GM18507 (cell line): ENCODE measurements around the gene AGAP1.

ENCODE experiments used
- DNase-seq: peaks from one replicate; pipeline ENCODE4 v3.0.0; 2011; ENCODE audit warnings: low read depth; ENCODE audit not compliant: insufficient read length; ENCODE audit errors: extremely low spot score
- FAIRE-seq: peaks from 2 replicates; lab custom pipeline; 2011; peaks lifted over from hg19 to GRCh38; lab: Jason Lieb, UNC

Gene AGAP1

DNA sequence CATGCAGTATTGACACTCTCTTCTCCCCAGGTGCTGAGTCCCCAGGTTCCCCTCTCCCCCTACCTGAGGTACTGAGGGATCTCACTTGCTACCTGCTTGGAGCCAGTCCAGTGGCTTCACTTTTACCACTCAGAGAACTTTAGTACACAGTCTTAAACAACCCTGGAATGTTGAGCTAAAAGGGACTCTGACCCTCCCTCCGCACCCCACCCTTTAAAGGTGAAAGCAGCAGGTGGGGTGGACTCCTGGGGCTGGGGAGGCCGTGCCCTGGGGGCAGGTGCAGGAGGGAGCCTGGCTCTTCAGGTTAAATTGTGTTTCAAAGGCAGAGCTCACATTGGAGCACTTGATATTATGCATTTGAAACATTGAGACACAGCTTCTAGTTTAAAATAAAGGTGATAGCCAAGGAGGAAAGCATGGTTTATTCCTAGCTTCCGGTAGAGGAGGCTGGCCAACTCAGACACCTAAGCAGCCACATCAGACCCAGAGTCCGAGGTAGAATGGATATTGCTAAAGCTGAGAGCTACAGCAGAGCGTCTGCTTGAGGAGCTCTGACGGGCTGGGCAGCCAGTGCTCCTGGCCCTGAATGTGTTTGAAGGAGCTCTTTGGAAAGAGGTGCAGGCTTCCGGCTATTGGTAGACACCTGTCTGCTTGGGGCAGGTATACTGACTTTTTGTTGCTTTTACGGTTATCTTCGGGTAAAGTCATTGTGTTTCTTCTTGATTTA lies 196.4 kb downstream of the AGAP1 start:
- FAIRE-seq = no peak
- DNase-seq = no peak

DNA sequence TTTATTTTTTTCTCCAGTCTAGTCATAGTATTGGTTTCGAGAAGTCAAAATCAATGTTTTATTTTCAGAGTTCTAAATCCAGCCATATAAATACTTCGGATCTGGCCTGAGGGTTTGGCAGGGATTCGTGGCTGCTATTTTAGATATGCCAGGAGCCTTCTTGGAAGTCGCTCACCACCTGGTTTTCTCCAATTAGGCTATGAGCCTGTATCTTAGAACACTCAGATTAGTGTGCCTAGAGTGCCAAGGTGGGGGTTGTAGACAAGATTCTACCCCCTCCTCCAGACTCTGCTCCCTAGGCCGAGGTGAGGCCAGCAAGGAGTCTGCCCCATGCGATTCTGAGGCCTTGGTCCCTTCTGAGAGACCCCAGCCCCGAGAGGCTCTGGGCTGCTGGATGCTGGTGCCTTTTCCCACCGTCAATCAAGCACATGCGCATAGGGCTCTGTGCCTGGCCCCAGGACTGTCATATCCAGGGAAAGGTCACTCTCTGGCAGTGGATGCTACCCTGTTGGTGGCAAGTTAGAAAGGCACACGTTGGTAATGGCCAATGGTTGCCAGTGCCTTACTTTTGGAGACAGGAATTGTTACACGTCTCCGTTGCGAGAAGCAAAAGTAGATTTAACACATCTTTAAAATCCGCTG lies 197.1 kb downstream of the AGAP1 start:
- FAIRE-seq (no peak), DNase-seq (no peak)

DNA sequence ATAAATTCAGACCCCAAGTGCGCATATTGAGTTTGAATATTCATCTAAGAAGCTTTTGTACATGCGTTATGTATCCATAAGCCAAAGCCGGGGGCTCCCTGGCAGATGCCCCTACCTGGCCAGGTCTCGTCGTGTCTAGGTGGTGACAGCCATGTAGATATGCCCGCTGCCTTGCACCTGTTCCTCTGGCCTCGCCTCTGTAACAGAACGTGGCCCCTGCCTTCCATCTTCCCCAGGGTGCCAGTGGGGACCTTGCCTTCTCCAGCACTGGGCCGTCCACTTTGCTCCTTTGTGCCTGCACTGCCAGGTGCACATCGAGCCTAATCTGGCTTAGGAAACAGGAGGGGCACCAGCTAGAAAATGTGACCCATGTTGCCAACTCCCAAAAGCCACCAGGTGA lies 198.2 kb downstream of the AGAP1 start:
- no peak for DNase-seq
- no peak for FAIRE-seq

DNA sequence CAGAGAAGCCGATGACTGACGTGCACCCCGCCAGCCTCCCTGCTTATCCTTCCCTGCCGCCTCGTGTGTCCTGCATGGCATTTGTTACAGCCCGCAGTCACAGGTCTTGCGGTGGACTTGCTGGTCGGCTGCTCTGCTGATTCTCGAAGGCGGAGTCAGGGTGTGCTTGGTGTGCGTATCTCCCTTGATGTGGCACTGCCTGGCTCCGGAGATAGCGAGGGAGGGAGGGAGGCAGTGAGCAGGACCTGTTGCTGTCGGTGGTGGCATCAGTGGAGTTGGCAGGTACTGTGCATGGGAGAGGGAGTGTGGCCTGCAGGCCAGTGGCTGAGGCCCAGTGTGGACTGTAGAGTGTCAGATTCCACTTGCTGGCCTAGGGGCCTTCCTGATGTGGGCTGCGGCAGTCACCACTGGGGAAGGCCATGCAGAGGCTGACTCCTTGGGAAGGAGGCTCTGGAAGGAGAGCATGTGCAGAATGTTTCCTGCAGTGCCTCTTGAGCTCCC lies 198.9 kb downstream of the AGAP1 start:
- DNase-seq (no peak), FAIRE-seq (no peak)

DNA sequence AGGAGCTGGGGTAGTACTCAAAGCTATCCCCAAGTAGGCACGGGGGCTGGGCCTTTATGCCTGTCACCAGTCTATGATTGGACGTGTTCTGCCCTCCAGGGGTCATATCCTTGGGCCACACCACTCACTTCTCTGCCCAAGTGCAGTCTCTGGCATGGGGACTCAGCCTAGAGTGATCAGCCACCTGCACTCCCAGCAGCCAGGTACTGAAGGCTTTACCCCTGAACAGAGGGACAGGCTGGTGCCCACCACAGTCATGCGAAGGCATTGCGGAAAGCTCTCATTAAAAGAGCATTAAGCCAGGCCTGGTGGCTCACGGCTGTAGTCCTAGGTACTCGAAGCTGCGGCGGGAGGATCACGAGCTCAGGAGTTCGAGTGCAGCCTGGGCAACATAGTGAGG lies 199.4 kb downstream of the AGAP1 start:
- DNase-seq (no peak), FAIRE-seq (no peak)

GRCh38 chr2:235694721-235695601 lies 201.1 kb downstream of the AGAP1 start:
- FAIRE-seq (no peak), DNase-seq (no peak)

DNA sequence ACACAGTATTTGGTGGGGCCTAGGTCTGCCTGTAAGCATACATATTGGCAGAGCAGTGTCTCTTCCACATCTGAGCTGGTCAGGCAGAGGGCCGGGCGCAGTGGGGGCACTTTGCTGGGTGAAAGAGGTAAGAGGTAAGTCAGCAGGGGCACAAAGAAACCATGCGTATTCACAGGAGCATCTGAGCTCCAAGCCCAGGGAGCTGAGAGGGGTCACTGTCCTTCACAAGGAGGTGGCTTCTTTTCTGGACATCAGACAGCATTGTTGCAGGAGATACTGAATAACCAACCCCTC lies 201.7 kb downstream of the AGAP1 start:
- no peak for FAIRE-seq
- no peak for DNase-seq

- DNase-seq (no peak), FAIRE-seq (no peak)
Measured at GRCh38 chr2:235697041-235697440, 203.2 kb downstream of the AGAP1 start.

DNA sequence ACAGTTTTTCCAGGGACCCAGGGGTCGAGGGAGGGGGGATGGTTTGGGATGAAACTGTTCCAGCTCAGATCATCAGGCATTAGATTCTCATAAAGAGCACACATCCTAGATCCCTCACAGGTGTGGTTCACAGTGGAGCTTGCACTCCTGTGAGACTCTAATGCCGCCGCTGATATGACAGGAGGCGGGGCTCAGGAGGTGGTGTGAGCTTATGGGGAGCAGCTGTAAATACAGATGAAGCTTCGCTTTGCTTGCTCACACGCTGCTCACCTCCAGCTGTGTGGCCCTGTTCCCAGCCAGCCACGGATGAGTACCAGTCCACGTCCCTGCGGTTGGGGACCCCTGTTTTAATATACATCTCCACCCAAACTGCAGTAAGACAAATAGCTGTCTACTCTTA lies 204.2 kb downstream of the AGAP1 start:
- no peak for DNase-seq
- no peak for FAIRE-seq

DNA sequence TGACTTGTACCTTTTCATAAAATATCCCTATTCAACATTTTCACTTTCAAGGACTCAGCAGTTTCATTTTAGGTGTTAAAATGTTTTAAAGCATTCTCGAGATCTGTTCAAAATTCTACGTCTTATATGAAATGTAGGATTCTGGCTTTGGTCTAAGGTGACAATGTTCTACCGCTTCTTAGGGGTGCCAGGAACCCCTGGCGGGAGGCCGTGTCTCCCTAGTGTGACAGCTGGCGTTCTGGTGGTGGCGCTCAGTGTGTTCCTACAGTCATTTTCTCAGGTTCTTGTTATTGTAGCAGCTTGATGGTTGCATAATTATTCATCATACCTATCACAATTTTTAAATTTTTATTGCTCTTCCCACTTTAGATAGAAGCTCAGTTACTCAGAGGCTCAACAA lies 204.6 kb downstream of the AGAP1 start:
- DNase-seq = no peak
- no peak for FAIRE-seq

DNA sequence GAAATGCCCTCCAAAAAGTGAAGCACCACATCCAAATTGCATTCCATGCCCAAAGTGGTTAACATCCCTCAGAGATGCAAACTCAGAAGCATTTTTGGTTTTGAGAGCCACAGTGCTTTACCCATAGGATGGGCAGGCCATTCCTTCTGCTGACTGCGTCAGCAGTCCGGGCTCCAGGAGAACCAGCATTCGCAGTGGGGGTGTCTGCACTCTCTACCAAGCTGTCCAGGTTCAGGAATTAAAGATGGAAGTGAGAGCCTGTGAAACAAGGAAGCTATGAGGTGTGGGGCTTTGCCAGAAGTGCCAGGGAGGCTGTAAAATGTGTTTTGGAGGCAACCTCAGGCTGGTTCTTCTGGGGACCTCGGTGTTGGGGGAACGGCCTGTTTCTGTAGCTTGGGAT lies 205.7 kb downstream of the AGAP1 start:
- FAIRE-seq (no peak), DNase-seq (no peak)

DNA sequence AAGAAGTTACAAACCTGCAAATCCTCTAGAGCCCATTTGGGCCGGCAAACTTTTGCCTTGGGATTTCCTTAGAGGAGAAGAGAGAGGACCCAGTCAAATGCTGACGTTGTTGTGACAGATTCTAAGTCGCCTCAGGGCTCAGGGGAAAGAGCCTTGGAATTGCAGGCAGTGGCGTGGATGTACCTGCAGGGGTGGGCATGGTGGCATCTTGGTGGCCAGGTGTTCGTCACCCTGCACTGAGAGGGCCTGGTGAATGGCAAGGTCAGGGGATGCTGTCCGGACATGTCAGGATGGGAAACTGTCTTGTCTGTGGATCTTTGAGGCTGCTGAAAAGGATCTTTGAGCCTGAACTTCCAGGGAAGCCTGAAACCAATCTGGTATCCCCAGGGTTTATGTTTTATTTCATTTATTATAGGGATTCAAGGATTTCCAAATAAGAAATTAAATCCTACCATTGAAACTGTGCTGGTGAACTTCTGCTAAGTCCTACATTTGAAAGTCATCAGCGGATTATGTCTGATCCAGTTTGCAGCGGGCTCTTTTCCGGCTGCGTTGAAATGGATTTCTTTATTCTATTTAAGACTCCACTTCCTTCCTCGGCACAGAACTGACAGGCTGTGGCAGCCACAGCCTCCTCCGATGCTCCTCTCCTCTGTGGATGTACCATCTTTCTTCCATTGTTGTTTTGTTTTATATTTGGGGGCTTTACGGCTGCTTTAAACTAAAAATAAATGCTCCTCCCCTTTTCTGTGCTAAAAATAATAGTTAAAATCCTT lies 207.6 kb downstream of the AGAP1 start:
- DNase-seq = no peak
- no peak for FAIRE-seq

GRCh38 chr2:235702186-235702585 lies 208.3 kb downstream of the AGAP1 start:
- FAIRE-seq (no peak), DNase-seq (no peak)

GRCh38 chr2:235703711-235704295 lies 210.0 kb downstream of the AGAP1 start:
- FAIRE-seq (no peak), DNase-seq (no peak)

DNA sequence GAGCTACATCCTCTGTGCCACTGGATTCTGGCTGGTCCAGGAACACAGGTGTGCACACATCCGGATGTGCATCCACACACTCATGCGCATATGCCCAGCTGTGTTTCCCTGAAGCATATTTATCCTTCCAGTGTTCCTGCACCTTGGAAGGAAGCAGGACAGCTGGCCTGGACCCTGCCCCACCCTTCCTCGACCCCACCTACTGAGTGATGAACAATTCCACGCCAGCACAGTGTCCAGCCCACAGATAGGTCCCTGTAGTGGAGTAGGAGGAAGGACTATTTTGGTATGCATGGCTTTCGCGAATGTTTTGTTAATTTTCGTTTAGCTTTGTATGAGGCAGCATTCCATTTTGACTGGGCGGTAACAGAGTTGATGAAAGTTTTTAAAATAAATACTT lies 211.5 kb downstream of the AGAP1 start:
- FAIRE-seq (no peak), DNase-seq (no peak)

GRCh38 chr2:235706506-235706905 lies 212.7 kb downstream of the AGAP1 start:
- DNase-seq = no peak
- FAIRE-seq = no peak

DNA sequence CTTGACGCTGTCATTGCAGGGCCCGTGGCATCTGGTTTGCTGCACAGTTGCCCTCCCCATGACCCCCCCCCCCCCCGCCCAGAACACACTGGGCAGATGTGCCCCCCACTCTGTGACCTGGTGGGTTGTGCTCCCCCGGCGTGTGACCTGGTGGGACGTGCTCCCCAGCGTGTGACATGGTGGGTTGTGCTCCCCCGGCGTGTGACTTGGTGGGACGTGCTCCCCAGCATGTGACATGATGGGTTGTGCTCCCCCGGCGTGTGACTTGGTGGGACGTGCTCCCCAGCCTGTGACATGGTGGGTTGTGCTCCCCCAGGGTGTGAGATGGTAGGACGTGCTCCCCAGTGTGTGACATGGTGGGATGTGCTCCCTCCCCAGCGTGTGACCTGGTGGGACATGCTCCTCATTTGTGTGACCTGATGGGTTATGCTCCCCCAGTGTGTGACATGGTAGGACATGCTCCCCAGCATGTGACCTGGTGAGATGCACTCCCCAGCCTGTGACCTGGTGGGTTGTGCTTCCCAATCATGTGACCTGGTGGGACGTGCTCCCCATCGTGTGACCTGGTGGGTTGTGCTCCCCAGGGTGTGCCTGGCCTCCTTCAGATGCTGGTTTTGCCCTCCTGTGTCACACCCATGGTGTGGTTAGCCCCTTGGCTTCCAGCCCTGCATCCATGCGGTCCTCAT lies 213.7 kb downstream of the AGAP1 start:
- FAIRE-seq = no peak
- DNase-seq = no peak

- FAIRE-seq (no peak), DNase-seq (no peak)
Measured at GRCh38 chr2:235709124-235709813, 215.4 kb downstream of the AGAP1 start.
